NCI-H1436 treated with DMSO at 0.1 percent for 48 hours (cell line): ENCODE data around the gene HEPH.
"Not testable (repeated sequence)": the region's sequence is repeated elsewhere in the genome, so short reads cannot be mapped to it uniquely, and the experiment has no call there.

ENCODE experiments used
- DNase-seq: peaks from one replicate; lab custom pipeline; 2025; lab: John Stamatoyannopoulos, UW

Gene HEPH

DNA sequence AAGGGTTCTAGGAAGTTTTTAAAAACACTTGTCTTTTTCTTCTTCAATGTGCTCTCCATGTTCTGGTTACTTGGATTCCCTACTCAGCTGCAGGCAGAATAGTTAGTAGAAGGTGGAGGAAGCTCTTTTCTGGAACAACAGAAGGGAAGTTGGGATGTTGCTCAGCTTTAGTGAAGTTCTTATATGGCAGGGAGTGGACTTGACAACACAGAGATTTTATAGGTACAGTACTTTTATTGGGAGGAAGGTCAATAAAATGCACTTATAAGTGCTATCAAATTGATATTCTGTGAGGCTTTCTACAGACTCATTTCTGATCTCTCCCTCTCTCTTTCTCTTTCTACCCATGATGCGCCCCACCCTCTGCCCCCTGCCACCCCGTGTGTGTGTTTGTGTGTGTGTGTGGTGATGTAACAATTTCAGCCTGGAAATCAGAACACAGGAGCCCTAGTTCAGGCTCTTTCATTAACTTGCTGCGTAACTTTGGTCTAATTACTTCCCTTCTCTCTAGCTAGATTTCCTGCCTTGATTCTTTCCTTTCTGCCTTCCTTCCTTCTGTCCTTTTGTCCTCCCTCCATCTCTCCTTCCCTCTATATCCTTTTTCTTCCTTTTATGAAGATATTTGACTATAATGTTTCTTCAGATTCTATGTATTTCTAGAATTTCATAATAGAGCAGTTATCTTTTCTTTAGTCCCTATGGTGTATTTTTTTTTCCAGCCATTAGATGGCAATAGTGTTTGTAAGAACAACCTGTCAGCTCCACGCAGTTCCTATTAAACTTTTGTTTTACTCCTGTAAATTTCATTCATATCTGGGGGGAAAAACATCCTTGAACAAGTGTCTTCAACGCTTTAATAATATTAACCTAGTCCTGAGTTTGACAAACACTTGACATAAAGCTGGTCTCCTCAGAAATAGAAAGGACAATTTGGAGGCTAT is 37.1 kb downstream of the HEPH start:
- DNase-seq, result no peak

DNA sequence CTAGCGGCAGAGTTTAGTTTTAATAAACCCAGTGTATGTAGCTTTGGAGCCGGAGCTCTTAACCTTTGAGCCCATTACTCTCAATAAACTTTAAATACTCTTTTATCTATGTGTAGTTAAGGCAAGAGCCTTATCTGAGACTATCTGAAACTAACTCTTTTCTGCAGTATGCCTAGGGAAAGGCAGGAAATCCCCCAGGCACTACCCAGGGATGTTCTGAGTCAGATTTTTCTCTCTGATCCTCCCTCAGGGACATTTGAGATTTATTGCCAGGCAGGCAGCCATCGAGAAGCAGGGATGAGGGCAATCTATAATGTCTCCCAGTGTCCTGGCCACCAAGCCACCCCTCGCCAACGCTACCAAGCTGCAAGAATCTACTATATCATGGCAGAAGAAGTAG is 39.1 kb downstream of the HEPH start:
- no peak for DNase-seq

DNA sequence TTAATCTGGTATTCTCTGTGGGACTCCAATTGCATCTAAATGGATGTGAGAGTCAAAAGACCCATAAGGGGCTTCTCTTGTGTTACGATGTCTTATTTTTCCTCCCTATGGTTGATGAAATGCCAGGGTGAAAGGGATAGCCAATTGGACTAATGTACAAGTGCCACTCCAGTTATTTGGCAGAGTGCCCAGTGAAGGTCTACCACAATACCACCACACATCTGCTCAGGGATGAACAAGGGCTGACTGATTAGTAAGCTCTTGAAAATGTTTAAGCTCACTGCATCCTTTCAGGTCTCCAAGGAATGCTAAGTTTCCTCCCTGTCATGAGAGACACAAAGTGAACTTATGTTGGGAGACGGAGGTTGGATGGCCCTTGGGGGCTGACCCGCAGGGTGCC is 57.8 kb downstream of the HEPH start:
- DNase-seq, result no peak

DNA sequence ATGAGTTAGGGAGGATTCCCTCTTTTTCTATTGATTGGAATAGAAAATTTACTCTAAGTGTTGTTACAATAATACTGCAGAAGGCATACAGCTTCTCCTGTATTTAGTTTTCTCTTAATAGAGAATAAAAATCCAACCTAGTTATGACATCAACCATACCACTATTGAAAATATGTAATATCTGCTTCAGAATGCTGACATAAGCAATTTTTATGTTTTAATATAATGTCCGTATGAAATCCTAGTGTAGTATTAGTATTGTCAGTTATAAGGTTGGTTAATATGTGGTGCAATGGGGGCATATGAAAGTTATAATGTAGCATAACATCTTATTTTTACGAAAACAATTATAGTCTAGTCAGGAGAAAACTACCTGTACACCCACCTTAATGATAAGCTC is 68.2 kb downstream of the HEPH start:
- DNase-seq, result no peak

DNA sequence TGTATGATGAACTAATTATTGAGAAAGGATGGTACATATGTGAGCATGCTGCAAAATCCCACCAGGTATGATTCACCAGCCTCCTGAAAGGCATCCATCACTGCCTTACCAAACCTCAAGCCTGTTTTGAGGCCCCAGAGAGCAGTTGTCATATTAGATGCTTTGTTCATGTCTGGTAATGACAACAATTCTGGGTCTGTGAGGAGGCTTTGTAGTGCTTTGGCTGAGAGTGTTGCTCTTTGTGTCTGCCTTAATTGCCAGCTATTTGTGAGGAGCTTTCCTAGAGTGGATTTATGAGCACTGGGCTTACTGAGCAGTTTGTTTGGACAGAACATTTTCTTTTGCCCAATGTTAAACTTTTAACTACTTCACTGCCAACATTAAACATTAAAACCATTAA is 69.2 kb downstream of the HEPH start:
- DNase-seq, result no peak

DNA sequence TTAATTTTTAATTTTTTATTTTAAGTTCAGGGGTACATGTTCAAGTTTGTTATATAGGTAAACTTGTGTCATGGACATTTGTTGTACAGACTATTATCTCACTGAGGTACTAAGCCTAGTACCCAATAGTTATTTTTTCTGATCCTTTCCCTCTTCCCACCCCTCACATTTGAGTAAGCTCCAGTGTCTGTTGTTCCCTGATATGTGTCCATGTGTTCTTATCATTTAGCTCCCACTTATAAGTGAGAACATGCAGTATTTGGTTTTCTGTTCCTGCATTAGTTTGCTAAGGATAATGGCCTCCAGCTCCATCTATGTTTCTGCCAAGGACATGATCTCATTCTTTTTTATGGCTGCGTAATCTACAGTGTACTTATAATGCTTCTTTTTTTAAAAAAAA is 69.9 kb downstream of the HEPH start:
- not testable (repeated sequence) for DNase-seq

DNA sequence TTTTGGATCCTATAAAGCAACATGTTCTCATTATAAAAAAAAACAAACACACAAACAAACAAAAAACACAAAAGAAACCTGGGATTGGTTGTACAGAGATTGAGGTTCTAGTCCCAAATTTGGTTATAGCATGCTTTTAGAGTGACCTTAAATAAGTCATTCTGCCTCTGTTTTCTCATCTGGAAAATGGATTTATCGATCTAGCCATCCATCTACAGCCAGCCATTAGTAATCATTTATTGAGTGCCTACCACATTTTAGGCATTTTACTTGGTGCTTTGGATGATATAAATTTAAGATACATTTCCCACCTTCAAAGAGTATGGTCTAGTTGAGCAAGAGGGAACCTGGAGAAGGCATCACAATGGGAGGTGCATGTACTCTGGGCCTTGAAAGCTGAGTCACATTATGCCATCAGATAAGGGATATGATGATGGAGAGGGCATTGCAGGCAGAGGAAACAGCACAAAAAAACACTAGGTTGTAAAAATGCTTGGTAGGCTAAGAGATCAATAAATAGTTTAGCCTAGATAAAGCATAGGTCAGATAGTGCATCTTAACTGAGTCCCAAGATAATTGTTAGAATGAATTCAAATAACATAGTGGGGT is 91.4 kb downstream of the HEPH start:
- no peak for DNase-seq

DNA sequence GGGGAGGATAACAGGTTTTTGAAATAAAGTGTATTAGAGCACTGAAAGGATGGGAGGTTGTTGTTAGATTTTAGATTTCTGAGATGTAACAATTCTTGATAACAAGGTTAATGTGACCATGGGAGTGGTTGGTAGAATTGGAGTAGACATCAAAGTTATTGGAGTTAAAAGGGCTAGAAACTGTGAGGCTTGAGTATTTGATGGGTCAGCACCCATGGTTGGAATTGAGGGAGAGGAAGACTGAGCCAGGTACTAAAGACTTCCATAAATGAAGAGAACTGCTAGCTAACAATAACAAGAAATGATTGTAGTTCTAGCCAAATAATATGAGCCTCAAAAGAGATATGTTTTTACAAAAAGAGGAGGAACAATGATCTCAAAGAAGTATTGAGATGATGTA is 98.8 kb downstream of the HEPH start:
- no peak for DNase-seq
